ENCODE results near the gene RNF26. TPM values are rescaled to one million over a fixed set of nuclear protein-coding genes. Genes with fewer than 3 reads are reported as not detected.

RNF26 gene
- total and polyA plus RNA-seq, 12 donors = 6.4 to 17.6 (median 13.0) TPM

DNA sequence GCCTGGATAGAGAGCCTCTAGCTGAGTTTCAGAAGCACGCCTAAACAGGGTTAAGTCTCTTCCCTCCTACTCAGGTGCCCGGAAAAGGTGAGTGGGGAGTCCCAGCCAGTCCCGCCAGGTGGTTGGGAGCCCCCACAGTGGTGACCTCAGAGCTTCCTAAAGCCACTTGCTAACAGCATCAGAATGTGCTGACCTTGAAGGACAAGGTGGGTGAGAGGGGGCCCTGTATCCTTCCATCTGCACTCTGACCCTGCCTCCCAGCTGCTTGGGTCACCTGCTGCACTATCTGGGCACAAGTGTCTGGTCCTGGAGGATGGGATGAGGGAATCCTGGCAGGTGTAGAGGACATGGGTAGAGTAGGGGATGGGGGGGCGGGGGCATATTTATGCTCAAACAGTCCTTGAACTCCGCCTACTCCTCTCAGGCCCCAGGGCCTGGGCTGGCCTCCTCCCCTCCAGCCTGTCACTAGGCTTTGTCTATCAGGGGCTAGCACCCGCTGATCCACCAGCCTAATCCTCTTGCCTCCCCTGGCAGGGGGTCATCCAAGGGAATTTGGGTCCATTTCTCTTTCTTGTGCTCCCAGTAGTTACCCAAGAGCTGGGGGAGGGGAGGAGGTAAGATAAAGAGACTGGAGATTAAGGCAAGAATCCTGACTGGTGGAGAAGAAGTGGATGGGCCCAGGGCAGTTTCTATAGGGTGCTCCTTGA, 43.8 kb downstream of the RNF26 start:
- peak overlapping the region; percentile 82 to 98 (median 86) for H3K27ac ChIP-seq
- H3K4me3 ChIP-seq = peak overlapping the region; percentile 37 to 62 (median 48)

GRCh38 chr11:119378851-119379465, 44.6 kb downstream of the RNF26 start:
- H3K36me3 ChIP-seq = no peaks in the 10 kb centered on the region
- ATAC-seq (peak in 2 of 8 donors; percentile 12 to 13), DNase-seq (no peak)
- H3K4me1 ChIP-seq = peaks cover 15 to 64% (median 50%) of the 10 kb centered on the region in 9 donors
- no peak for TF ChIP-seq CTCF (IDR thresholded peaks at IDR 0.05)
- 18 to 38% methylated on average over 10 of the region's 10 CpGs for WGBS, 2 donors
- no peaks in the 10 kb centered on the region for H3K27me3 ChIP-seq
- H3K4me3 ChIP-seq = peak overlapping the region; percentile 37 to 62 (median 48)
- peak overlapping the region; percentile 82 to 98 (median 86) for H3K27ac ChIP-seq
- intact Hi-C loops (cut with DNase I) = no loop called here
- H3K9me3 ChIP-seq = no peaks in the 10 kb centered on the region

More for the DNA sequence above, 43.8 kb downstream of the RNF26 start:
- intact Hi-C loops (cut with DNase I) = no loop called here
- peak in 1 of 8 donors; percentile 5 for ATAC-seq
- Histone ChIP-seq H3K9me3 (no peaks in the 10 kb centered on the region), H3K27me3 (no peaks in the 10 kb centered on the region), H3K4me1 (peaks cover 16 to 72% (median 55%) of the 10 kb centered on the region in 9 donors), H3K36me3 (no peaks in the 10 kb centered on the region)
- DNase-seq = no peak
- TF ChIP-seq CTCF (IDR thresholded peaks at IDR 0.05) = no peak
- WGBS, 2 donors = 50 to 58% methylated on average over 6 of the region's 6 CpGs

DNA sequence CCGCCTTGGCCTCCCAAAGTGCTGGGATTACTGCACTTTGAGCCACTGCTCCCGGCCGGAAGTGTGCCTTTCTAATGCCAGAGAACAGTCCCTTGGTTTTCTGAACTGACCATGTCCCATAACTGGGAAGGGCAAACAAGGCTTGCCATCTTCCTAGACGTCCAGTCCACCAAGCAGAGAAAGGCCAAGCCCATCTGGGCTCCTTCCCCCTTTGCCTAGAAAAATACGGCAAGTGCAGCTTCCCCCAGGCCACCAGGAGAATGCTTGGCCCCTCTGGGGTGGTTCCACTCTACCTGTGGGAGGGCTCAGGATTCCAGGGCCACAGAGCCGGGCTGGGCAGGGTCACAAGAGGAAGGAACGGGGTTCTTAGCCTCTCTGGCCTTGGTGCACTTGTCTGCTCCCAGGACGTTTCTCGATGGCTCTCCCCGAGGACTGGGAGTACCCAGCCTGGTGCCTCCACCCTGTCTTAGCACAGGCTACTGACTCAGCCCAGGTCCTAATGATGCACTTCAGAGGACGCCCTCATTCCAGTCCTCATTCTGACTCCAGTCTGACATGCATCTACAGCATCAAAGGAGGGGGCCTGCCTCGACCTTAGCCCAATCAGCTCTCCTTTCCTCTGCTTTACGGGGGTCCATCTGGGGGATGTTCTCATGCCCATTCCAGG, 46.0 kb downstream of the RNF26 start:
- Histone ChIP-seq H3K36me3 (no peaks in the 10 kb centered on the region), H3K9me3 (no peaks in the 10 kb centered on the region), H3K4me3 (peak overlapping the region in 3 of 10 donors; percentile 51 to 58 (median 54)), H3K27ac (peak overlapping the region in 8 of 10 donors; percentile 62 to 83 (median 74)), H3K27me3 (peaks cover 0 to 3% (median 0%) of the 10 kb centered on the region in 7 donors), H3K4me1 (peaks cover 10 to 51% (median 37%) of the 10 kb centered on the region in 9 donors)
- no peak for TF ChIP-seq CTCF (IDR thresholded peaks at IDR 0.05)
- 66% methylated on average over 13 of the region's 13 CpGs for WGBS, 2 donors
- intact Hi-C loops (cut with DNase I) = loop anchor here in 6 of 10 donors (2.0 to 10.0 kb wide), 4 partner anchors 23 to 95 kb away; partner anchors contain the start of gene C1QTNF5 (in 1 of the 6)
- ATAC-seq (no peak), DNase-seq (no peak)

- intact Hi-C loops (cut with DNase I) = loop anchor here in 6 of 10 donors (2.0 to 10.0 kb wide), 4 partner anchors 24 to 94 kb away; partner anchors contain the start of gene C1QTNF5 (in 1 of the 6)
- Histone ChIP-seq H3K36me3 (no peaks in the 10 kb centered on the region), H3K27ac (peak overlapping the region in 9 of 10 donors; percentile 62 to 83 (median 73)), H3K9me3 (no peaks in the 10 kb centered on the region), H3K4me3 (peak overlapping the region; percentile 5 to 66 (median 52)), H3K27me3 (peaks cover 0 to 3% (median 0%) of the 10 kb centered on the region in 7 donors), H3K4me1 (peaks cover 10 to 45% (median 34%) of the 10 kb centered on the region in 9 donors)
- ATAC-seq (no peak), DNase-seq (no peak)
- no peak for TF ChIP-seq CTCF (IDR thresholded peaks at IDR 0.05)
- WGBS, 2 donors = 5 to 13% methylated on average over 10 of the region's 10 CpGs
Observed at GRCh38 chr11:119380827-119381180, 46.5 kb downstream of the RNF26 start.

Data from heart right ventricle (tissue), 16 donors.